DOHH2 (cell line): ENCODE results near the gene ERGIC2.
"Not testable (repeated sequence)": the region's sequence is repeated elsewhere in the genome, so short reads cannot be mapped to it uniquely, and the experiment has no call there.

Source experiments
- H3F3A ChIP-seq: fragments of 200-600 bp; sonication (generic), shearing (Covaris generic); 2 replicates; pipeline ENCODE4 v1.6.0; 2016; ENCODE audit warnings: antibody characterized with exemption, mild to moderate bottlenecking; ENCODE audit not compliant: control insufficient read depth, insufficient read depth
- H3K27ac ChIP-seq: fragments of 200-600 bp; sonication (generic); 2 replicates; pipeline ENCODE4 v1.5.1; 2014; ENCODE audit warnings: low read depth, mild to moderate bottlenecking, low read length, moderate library complexity
- H3K27me3 ChIP-seq: fragments of 200-600 bp; sonication (generic); 2 replicates; pipeline ENCODE4 v1.6.1; 2014; ENCODE audit warnings: mild to moderate bottlenecking, low read length, mixed read lengths; ENCODE audit not compliant: control insufficient read depth
- H3K36me3 ChIP-seq: fragments of 200-600 bp; sonication (generic); 2 replicates; pipeline ENCODE4 v1.6.1; 2014; ENCODE audit warnings: mild to moderate bottlenecking, low read length, moderate library complexity, mixed read lengths; ENCODE audit not compliant: control insufficient read depth
- H3K4me1 ChIP-seq: fragments of 200-600 bp; sonication (generic); 2 replicates; pipeline ENCODE4 v1.6.1; 2014; ENCODE audit warnings: mild to moderate bottlenecking, low read length, mixed read lengths; ENCODE audit not compliant: control insufficient read depth
- H3K4me2 ChIP-seq: fragments of 200-600 bp; sonication (generic); 2 replicates; pipeline ENCODE4 v1.6.0; 2014; ENCODE audit warnings: mild to moderate bottlenecking, low read length, moderate library complexity
- H3K4me3 ChIP-seq: fragments of 200-600 bp; sonication (generic); 2 replicates; pipeline ENCODE4 v1.5.1; 2014; ENCODE audit warnings: mild to moderate bottlenecking, low read length, mixed read lengths
- H3K79me2 ChIP-seq: fragments of 200-600 bp; sonication (generic); 2 replicates; pipeline ENCODE4 v1.6.1; 2014; ENCODE audit warnings: mild to moderate bottlenecking, low read length, mixed read lengths; ENCODE audit not compliant: control insufficient read depth
- H3K9me2 ChIP-seq: fragments of 200-600 bp; sonication (generic); replicated peaks from 2 replicates; pipeline ENCODE4 v1.6.1; 2014; ENCODE audit warnings: mild to moderate bottlenecking, low read length, mixed read lengths; ENCODE audit not compliant: control insufficient read depth
- H3K9me3 ChIP-seq: fragments of 200-600 bp; sonication (generic); 2 replicates; pipeline ENCODE4 v1.6.1; 2014; ENCODE audit warnings: antibody characterized with exemption, low read length, mixed read lengths; ENCODE audit not compliant: control insufficient read depth, insufficient read depth
- H4K20me1 ChIP-seq: fragments of 200-600 bp; sonication (generic); 2 replicates; pipeline ENCODE4 v1.6.0; 2014; ENCODE audit warnings: low read depth, mild to moderate bottlenecking, antibody characterized with exemption, low read length, moderate library complexity; ENCODE audit not compliant: control insufficient read depth, insufficient read depth
- EZH2phosphoT487 ChIP-seq: fragments of 200-600 bp; sonication (generic); IDR thresholded peaks from 2 replicates; pipeline ENCODE4 v1.6.1; 2017; ENCODE audit warnings: borderline replicate concordance, mild to moderate bottlenecking, antibody characterized with exemption, low read length, moderate library complexity, mixed read lengths
- TF ChIP-seq, protein P1 (sequence below): fragments of 200-600 bp; sonication (generic); IDR thresholded peaks from one replicate; pipeline ENCODE4 v1.5.1; 2014; ENCODE audit warnings: antibody characterized with exemption, mild to moderate bottlenecking, low read depth, low read length; ENCODE audit not compliant: poor library complexity, severe bottlenecking

The ERGIC2 gene

DNA sequence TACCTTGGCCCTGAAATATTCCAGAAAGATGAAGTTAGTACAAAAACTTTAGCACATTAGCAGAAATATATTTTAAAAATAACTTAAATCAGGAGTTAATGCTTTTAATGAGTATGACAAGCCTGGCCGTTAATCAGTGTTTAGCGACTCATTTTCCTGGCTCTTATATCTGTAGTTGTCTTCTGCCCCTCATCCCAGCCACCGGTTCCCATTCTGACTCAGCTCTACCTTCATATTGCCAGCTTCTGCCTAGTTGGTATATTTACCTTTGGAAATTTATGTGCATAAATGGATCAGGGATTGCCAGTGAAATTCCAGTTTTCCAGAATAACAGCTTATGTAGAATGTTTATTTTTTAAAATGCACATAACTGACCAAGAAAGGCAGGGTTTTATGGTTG lies 79.9 kb downstream of the ERGIC2 start:
- no peaks in the 10 kb centered on the region for H4K20me1 ChIP-seq
- no peak overlapping the region for H3K4me3 ChIP-seq
- H3K4me1 ChIP-seq = no peaks in the 10 kb centered on the region
- H3K9me3 ChIP-seq = no peaks in the 10 kb centered on the region
- TF ChIP-seq, protein P1, sequence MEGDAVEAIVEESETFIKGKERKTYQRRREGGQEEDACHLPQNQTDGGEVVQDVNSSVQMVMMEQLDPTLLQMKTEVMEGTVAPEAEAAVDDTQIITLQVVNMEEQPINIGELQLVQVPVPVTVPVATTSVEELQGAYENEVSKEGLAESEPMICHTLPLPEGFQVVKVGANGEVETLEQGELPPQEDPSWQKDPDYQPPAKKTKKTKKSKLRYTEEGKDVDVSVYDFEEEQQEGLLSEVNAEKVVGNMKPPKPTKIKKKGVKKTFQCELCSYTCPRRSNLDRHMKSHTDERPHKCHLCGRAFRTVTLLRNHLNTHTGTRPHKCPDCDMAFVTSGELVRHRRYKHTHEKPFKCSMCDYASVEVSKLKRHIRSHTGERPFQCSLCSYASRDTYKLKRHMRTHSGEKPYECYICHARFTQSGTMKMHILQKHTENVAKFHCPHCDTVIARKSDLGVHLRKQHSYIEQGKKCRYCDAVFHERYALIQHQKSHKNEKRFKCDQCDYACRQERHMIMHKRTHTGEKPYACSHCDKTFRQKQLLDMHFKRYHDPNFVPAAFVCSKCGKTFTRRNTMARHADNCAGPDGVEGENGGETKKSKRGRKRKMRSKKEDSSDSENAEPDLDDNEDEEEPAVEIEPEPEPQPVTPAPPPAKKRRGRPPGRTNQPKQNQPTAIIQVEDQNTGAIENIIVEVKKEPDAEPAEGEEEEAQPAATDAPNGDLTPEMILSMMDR = no peak
- no peak for TF ChIP-seq EZH2phosphoT487
- no peak overlapping the region for H3K4me2 ChIP-seq
- H3K36me3 ChIP-seq = no peaks in the 10 kb centered on the region
- no peak overlapping the region for H3K27ac ChIP-seq
- no peaks in the 10 kb centered on the region for H3F3A ChIP-seq
- no peaks in the 10 kb centered on the region for H3K79me2 ChIP-seq
- no peaks in the 10 kb centered on the region for H3K27me3 ChIP-seq
- no peaks in the 10 kb centered on the region for H3K9me2 ChIP-seq

DNA sequence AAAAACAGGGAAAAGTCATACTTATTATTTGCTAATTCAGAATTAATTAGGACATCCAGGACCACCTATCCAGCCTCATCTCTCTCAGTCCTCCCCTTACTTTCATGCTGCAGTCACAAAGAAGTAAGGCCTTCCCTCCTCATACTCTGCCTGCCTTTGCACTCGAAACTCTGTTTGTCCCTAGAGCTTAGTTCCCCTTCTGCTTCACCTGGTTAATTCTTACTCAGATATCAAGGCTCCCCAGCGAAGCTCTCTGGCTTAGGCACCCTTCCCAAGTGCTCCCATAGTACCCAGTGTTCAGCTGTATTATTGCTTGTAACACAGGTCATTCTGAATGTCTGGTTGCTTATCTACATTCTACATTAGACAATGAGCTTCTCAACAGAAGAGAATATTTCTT lies 81.3 kb downstream of the ERGIC2 start:
- TF ChIP-seq, protein P1 = no peak
- no peak for TF ChIP-seq EZH2phosphoT487
- Histone ChIP-seq H3K4me2 (no peak overlapping the region), H3K9me2 (no peaks in the 10 kb centered on the region), H3F3A (no peaks in the 10 kb centered on the region), H3K27ac (no peak overlapping the region), H3K36me3 (no peaks in the 10 kb centered on the region), H3K9me3 (no peaks in the 10 kb centered on the region), H3K4me3 (no peak overlapping the region), H3K79me2 (no peaks in the 10 kb centered on the region), H4K20me1 (no peaks in the 10 kb centered on the region), H3K27me3 (no peaks in the 10 kb centered on the region), H3K4me1 (no peaks in the 10 kb centered on the region)

DNA sequence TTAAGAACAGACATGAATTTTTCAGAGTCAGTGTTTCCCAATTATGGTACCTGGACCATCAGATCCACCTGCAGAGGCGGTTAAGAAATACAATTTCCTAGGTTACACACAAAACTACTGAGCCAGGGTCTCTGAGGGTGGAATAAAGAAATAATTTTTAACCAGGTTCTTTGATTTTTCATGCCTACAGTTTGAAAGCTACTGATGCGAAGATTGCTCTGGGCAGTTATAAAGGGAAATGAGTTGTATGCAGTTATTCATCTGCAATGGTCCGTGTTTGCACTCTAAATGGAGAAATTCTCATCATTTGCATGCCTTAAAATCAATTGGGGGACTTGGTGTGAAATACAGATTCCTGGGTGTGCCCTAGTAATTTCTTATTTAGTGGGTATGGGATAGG lies 89.7 kb downstream of the ERGIC2 start:
- TF ChIP-seq EZH2phosphoT487 = no peak
- TF ChIP-seq, protein P1 = no peak
- H3K79me2 ChIP-seq = no peaks in the 10 kb centered on the region
- H3K4me2 ChIP-seq = no peak overlapping the region
- H3F3A ChIP-seq = no peaks in the 10 kb centered on the region
- H3K4me3 ChIP-seq = no peak overlapping the region
- H4K20me1 ChIP-seq = no peaks in the 10 kb centered on the region
- H3K4me1 ChIP-seq = no peaks in the 10 kb centered on the region
- H3K27ac ChIP-seq = no peak overlapping the region
- no peaks in the 10 kb centered on the region for H3K9me2 ChIP-seq
- H3K27me3 ChIP-seq = no peaks in the 10 kb centered on the region
- H3K36me3 ChIP-seq = no peaks in the 10 kb centered on the region
- no peaks in the 10 kb centered on the region for H3K9me3 ChIP-seq

DNA sequence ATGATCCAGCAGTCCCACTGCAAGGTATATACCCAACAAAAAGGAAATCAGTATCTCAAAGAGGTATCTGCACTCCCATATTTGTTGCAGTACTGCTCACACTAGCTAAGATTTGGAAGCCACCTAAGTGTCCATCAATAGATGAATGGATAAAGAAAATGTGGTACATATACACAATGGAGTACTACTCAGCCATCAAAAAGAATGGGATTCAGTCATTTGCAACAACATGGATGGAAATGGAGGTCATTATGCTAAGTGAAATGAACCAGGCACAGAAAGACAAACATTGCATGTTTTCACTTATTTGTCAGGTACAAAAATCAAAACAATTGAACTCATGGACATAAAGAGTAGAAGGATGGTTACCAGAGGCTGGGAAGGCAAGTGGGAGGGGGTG lies 90.5 kb downstream of the ERGIC2 start:
- not testable (repeated sequence) for H3K79me2 ChIP-seq, H3K4me1 ChIP-seq, H3K27me3 ChIP-seq, H3K9me3 ChIP-seq, H3K27ac ChIP-seq, H3K36me3 ChIP-seq, H3K4me3 ChIP-seq, H3K4me2 ChIP-seq, H3K9me2 ChIP-seq, H4K20me1 ChIP-seq, H3F3A ChIP-seq
